ENCODE data around the gene TCEA2. TPM values are rescaled to one million over a fixed set of nuclear protein-coding genes. Genes with fewer than 3 reads are reported as not detected.

TCEA2 gene
- total RNA-seq, 4 donors from 2014 or later, result 5.6 to 94.3 (median 14.8) TPM

DNA sequence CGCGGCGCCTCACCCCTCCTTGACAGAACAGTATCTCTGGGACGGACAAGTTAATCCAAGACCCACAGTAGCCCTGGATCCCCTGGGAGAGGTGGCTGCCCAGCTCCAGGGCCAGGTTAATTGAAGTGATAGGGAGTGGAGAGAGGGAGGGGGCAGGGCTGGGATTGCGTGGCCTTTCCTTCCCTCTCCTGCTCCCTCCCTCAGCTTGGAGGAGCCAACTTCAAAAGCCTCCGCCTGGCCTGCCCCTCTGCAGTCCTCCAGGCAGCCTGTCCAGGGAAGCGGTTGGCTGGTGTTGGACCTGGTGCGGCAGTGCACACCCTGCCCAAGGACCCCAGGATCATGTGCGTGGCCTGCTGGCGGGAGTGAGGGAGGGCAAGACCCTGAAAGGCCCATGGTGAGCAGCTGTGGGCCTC is 27.1 kb upstream of the TCEA2 start, which contains the start of gene C20orf204:
C20orf204 (plus strand) TSS at position 250 of the 413 bp plus-strand sequence; CDS start at position 392, 142 bp downstream.
- WGBS, 2 donors (ENCODE audit: low coverage in 1 of 2), result 90% methylated on average over 10 of the region's 10 CpGs; no CpG with 5 or more reads in 1 of the 2 donors
- intact Hi-C loops (cut with DNase I; ENCODE audit: low total_unique reads), result loop anchor here (5.0 kb wide), 1 partner anchor 76 kb away; no protein-coding TSS in a partner anchor

DNA sequence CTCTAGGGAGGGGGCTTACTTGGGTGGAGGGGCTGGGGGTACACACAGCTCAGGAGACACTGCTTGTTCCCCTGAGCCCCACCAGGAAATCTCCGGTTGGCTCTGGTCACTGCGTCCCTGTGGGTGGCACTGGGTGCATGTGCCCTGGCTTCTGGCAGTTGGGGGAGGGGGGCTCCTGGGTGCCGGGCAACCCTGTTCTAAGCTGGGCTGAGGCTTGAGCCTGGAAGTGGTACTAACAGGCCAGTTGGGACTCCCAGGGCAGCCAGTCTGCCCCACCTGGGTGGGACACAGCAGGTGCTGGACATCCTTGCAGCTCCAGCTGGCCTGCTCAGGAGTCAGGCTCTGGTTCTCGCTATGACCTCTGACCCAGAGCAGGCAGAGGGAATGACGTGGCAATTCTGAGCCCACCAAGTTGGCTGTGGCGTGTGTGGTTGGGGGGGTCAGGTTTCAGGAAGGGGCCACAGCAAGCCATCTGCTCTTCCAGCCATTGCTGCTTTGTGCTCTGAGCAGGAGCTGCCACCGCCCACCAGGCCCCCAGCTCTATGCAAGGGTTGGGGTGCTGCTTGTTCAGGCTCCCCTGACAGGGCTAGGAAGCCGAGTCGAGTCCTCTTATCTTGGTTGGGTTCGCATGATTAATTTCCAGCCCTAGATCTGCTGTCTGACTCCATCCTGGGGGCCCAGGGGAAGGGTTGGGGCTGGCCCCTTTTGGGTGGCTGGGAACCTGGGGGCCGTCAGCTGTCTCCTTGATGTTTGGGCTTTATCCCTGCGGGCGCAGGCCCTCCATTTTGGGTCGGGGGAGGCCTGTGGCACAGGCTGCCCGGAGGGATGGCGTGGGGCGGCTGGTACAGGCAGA is 26.4 kb upstream of the TCEA2 start:
- DNase-seq, result no peak
- in situ Hi-C loops (cut with MboI; ENCODE audit: low pct_ligation_motif_present in 1 of 4, low pct_unique_long_range_greater_than_20kb in 1 of 4, low sequenced_read_pairs in 3 of 4), result no loop called here
- no peak for TF ChIP-seq EP300 (IDR thresholded peaks at IDR 0.05; ENCODE audit: low read depth)
- TF ChIP-seq POLR2AphosphoS5 (IDR thresholded peaks at IDR 0.05), result no peak
- TF ChIP-seq POLR2A (IDR thresholded peaks at IDR 0.05), result no peak
- TF ChIP-seq, protein P1, sequence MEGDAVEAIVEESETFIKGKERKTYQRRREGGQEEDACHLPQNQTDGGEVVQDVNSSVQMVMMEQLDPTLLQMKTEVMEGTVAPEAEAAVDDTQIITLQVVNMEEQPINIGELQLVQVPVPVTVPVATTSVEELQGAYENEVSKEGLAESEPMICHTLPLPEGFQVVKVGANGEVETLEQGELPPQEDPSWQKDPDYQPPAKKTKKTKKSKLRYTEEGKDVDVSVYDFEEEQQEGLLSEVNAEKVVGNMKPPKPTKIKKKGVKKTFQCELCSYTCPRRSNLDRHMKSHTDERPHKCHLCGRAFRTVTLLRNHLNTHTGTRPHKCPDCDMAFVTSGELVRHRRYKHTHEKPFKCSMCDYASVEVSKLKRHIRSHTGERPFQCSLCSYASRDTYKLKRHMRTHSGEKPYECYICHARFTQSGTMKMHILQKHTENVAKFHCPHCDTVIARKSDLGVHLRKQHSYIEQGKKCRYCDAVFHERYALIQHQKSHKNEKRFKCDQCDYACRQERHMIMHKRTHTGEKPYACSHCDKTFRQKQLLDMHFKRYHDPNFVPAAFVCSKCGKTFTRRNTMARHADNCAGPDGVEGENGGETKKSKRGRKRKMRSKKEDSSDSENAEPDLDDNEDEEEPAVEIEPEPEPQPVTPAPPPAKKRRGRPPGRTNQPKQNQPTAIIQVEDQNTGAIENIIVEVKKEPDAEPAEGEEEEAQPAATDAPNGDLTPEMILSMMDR (IDR thresholded peaks at IDR 0.05), result no peak
- intact Hi-C loops (cut with DNase I; ENCODE audit: low total_unique reads), result loop anchor here (5.0 kb wide), 1 partner anchor 76 kb away; no protein-coding TSS in a partner anchor
- peaks cover 9 to 26% (median 15%) of the 10 kb centered on the region in 4 donors for H3K4me1 ChIP-seq
- 60 to 100% methylated on average over 1 to 16 of the region's 17 CpGs for WGBS, 2 donors (ENCODE audit: low coverage in 1 of 2)
- H3K27me3 ChIP-seq, result peaks cover 56% of the 10 kb centered on the region
- peaks cover 0 to 23% (median 7%) of the 10 kb centered on the region in 4 donors for H3K36me3 ChIP-seq
- H3K27ac ChIP-seq, result no peak overlapping the region
- H3K9me3 ChIP-seq, result no peaks in the 10 kb centered on the region
- H3K4me3 ChIP-seq, result no peak overlapping the region

More for the DNA sequence above, 27.1 kb upstream of the TCEA2 start, which contains the start of gene C20orf204:
- in situ Hi-C loops (cut with MboI; ENCODE audit: low pct_ligation_motif_present in 1 of 4, low pct_unique_long_range_greater_than_20kb in 1 of 4, low sequenced_read_pairs in 3 of 4), result no loop called here
- no peak for DNase-seq
- Histone ChIP-seq H3K4me3 (no peak within 1 kb of the TSS), H3K36me3 (peaks cover 0 to 23% (median 7%) of the 10 kb centered on the region in 4 donors), H3K27ac (no peak within 1 kb of the TSS), H3K4me1 (peaks cover 9 to 25% (median 15%) of the 10 kb centered on the region in 4 donors), H3K9me3 (no peaks in the 10 kb centered on the region), H3K27me3 (peaks cover 50% of the 10 kb centered on the region)
- TF ChIP-seq, protein P1 (IDR thresholded peaks at IDR 0.05), result no peak
- no peak for TF ChIP-seq POLR2A (IDR thresholded peaks at IDR 0.05)
- no peak for TF ChIP-seq POLR2AphosphoS5 (IDR thresholded peaks at IDR 0.05)
- no peak for TF ChIP-seq EP300 (IDR thresholded peaks at IDR 0.05; ENCODE audit: low read depth)

DNA sequence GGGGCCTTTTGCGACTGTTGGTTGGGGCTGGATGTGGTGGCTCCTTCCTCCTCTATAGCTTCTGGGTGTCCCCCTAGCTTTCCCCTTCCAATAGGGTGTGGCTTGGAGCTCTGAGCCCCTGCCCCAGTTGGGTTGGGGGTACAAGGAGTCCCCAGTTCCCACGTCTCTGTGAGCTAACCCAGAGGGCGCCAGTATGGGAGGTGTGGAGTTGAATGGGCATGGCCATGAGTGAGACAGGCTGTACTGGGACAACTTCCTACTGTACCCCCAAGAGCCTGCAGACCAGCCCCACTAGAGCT is 25.9 kb upstream of the TCEA2 start:
- H3K9me3 ChIP-seq, result no peaks in the 10 kb centered on the region
- H3K27me3 ChIP-seq, result peaks cover 62% of the 10 kb centered on the region
- no peak for DNase-seq
- TF ChIP-seq POLR2AphosphoS5 (IDR thresholded peaks at IDR 0.05), result no peak
- H3K4me3 ChIP-seq, result no peak overlapping the region
- WGBS, 2 donors (ENCODE audit: low coverage in 1 of 2), result 40 to 59% methylated on average over 1 to 3 of the region's 3 CpGs
- peaks cover 13 to 30% (median 20%) of the 10 kb centered on the region in 4 donors for H3K4me1 ChIP-seq
- no peak overlapping the region for H3K27ac ChIP-seq
- in situ Hi-C loops (cut with MboI; ENCODE audit: low pct_ligation_motif_present in 1 of 4, low pct_unique_long_range_greater_than_20kb in 1 of 4, low sequenced_read_pairs in 3 of 4), result no loop called here
- H3K36me3 ChIP-seq, result peaks cover 0 to 18% (median 7%) of the 10 kb centered on the region in 4 donors
- intact Hi-C loops (cut with DNase I; ENCODE audit: low total_unique reads), result loop anchor here (5.0 kb wide), 1 partner anchor 75 kb away; no protein-coding TSS in a partner anchor

DNA sequence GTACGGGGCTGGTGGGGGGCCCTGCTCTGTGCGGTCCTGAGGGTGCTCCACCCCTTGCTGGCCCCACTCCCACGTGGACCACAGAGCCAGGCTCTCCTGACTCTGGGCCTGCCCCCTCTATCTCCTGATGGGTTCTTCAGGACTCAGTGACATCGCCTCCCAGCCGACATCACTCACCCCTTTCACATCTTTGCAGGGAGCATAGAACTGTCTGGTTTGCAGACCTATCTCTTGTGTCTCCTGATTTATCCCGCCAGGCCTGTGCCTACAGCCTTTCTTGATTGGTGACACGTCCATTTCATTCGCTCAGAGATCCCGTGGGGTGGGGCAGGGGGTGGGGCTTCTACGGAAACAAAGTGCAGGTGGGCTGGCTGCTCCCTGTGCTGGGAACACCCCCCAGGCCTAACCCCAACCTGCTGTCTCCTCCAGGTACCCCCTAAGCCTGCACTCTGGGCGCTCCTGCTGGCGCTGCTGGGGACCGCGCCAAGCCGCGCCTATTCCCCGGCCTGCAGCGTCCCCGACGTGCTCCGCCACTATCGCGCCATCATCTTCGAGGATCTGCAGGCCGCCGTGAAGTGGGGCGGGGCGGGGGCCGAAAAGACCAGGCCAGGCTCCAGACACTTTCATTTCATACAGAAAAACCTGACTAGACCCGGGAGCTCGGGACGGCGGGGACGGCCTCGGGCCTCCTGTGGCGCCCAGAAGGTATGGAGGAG is 25.3 kb upstream of the TCEA2 start:
- intact Hi-C loops (cut with DNase I; ENCODE audit: low total_unique reads), result loop anchor here (5.0 kb wide), 1 partner anchor 75 kb away; no protein-coding TSS in a partner anchor
- TF ChIP-seq EP300 (IDR thresholded peaks at IDR 0.05; ENCODE audit: low read depth) (no peak), POLR2AphosphoS5 (IDR thresholded peaks at IDR 0.05) (no peak), POLR2A (IDR thresholded peaks at IDR 0.05) (no peak)
- TF ChIP-seq, protein P1 (IDR thresholded peaks at IDR 0.05), result no peak
- H3K27ac ChIP-seq, result no peak overlapping the region
- H3K27me3 ChIP-seq, result peaks cover 66% of the 10 kb centered on the region
- in situ Hi-C loops (cut with MboI; ENCODE audit: low pct_ligation_motif_present in 1 of 4, low pct_unique_long_range_greater_than_20kb in 1 of 4, low sequenced_read_pairs in 3 of 4), result no loop called here
- peak overlapping the region in 2 of 4 donors; percentile 46 to 53 for H3K4me3 ChIP-seq
- H3K4me1 ChIP-seq, result peaks cover 16 to 34% (median 24%) of the 10 kb centered on the region in 4 donors
- no peaks in the 10 kb centered on the region for H3K9me3 ChIP-seq
- 11 to 20% methylated on average over 1 to 34 of the region's 36 CpGs for WGBS, 2 donors (ENCODE audit: low coverage in 1 of 2)
- peaks cover 0 to 14% (median 6%) of the 10 kb centered on the region in 4 donors for H3K36me3 ChIP-seq
- DNase-seq, result no peak
